Activated CD4-positive, alpha-beta T cell treated with anti-CD3 and anti-CD28 coated beads for 48 hours (primary cell): Measurements from ENCODE around the gene AGBL3.
"Not testable (repeated sequence)": the region's sequence is repeated elsewhere in the genome, so short reads cannot be mapped to it uniquely, and the experiment has no call there.

Source experiments
- DNase-seq: peaks from one replicate; pipeline ENCODE4 v3.0.0-alpha.2; 2020

AGBL3 gene

GRCh38 chr7:134966691-134967090, 19.6 kb upstream of the AGBL3 start:
- DNase-seq, result no peak

GRCh38 chr7:134968110-134968509, 18.2 kb upstream of the AGBL3 start:
- DNase-seq, result no peak

GRCh38 chr7:134981645-134982044, 4.7 kb upstream of the AGBL3 start:
- DNase-seq, result not testable (repeated sequence)

GRCh38 chr7:134985894-134986362, 380 bp upstream of the AGBL3 start:
- DNase-seq, result no peak

GRCh38 chr7:134988161-134988560, 1.9 kb downstream of the AGBL3 start:
- DNase-seq, result no peak

GRCh38 chr7:134991469-134992339, 5.4 kb downstream of the AGBL3 start:
- DNase-seq, result no peak

- DNase-seq, result peak; percentile 30
Measured at GRCh38 chr7:134992626-134993179, 6.4 kb downstream of the AGBL3 start.

- no peak for DNase-seq
Measured at GRCh38 chr7:134993877-134994456, 7.7 kb downstream of the AGBL3 start.

GRCh38 chr7:134995239-134996096, 9.2 kb downstream of the AGBL3 start:
- DNase-seq, result no peak

- DNase-seq, result no peak
Measured at GRCh38 chr7:134996097-134996550, 9.8 kb downstream of the AGBL3 start.

- DNase-seq, result no peak
Measured at GRCh38 chr7:134997214-134997885, 11.0 kb downstream of the AGBL3 start.

GRCh38 chr7:134999136-134999535, 12.8 kb downstream of the AGBL3 start:
- no peak for DNase-seq

- DNase-seq, result no peak
Measured at GRCh38 chr7:135001390-135002165, 15.3 kb downstream of the AGBL3 start.

- DNase-seq, result no peak
Measured at GRCh38 chr7:135012229-135012628, 25.9 kb downstream of the AGBL3 start.

GRCh38 chr7:135023622-135024021, 37.3 kb downstream of the AGBL3 start:
- DNase-seq, result no peak

GRCh38 chr7:135035252-135035651, 48.9 kb downstream of the AGBL3 start:
- no peak for DNase-seq

GRCh38 chr7:135067017-135067416, 80.7 kb downstream of the AGBL3 start:
- DNase-seq, result not testable (repeated sequence)

- DNase-seq, result no peak
Measured at GRCh38 chr7:135074096-135074495, 87.8 kb downstream of the AGBL3 start.

GRCh38 chr7:135074531-135074930, 88.2 kb downstream of the AGBL3 start:
- no peak for DNase-seq

- no peak for DNase-seq
Measured at GRCh38 chr7:135075716-135076115, 89.4 kb downstream of the AGBL3 start.

- DNase-seq, result no peak
Measured at GRCh38 chr7:135076882-135077281, 90.6 kb downstream of the AGBL3 start.

GRCh38 chr7:135077642-135078041, 91.3 kb downstream of the AGBL3 start:
- DNase-seq, result no peak
